Upper lobe of right lung (tissue), 1 donor: Measurements from ENCODE around the gene HMGXB3. TPM values are rescaled to one million over a fixed set of nuclear protein-coding genes. Genes with fewer than 3 reads are reported as not detected.

ENCODE experiments used
- ATAC-seq: fragments of 200-7000 bp; cut with Tn5 transposase; one replicate; pipeline ENCODE4 v1.9.1; 2020; ENCODE audit warnings: mild to moderate bottlenecking, moderate library complexity
- DNase-seq: peaks from one replicate; pipeline ENCODE4 v3.0.0-alpha.2; 2020
- H3K27ac ChIP-seq: fragments of 200-600 bp; one replicate; pipeline ENCODE4 v1.8.0; 2022
- H3K27me3 ChIP-seq: fragments of 200-600 bp; one replicate; pipeline ENCODE4 v1.8.0; 2022; ENCODE audit warnings: mild to moderate bottlenecking
- H3K36me3 ChIP-seq: fragments of 200-600 bp; one replicate; pipeline ENCODE4 v1.8.0; 2022
- H3K4me1 ChIP-seq: fragments of 200-600 bp; one replicate; pipeline ENCODE4 v1.8.0; 2022
- H3K4me3 ChIP-seq: fragments of 200-600 bp; one replicate; pipeline ENCODE4 v1.8.0; 2022; ENCODE audit warnings: mild to moderate bottlenecking
- H3K9me3 ChIP-seq: fragments of 200-600 bp; one replicate; pipeline ENCODE4 v1.8.0; 2022
- intact Hi-C: fragments of 100-400 bp; cut with DNase I; formaldehyde crosslinking; loops from one replicate; pipeline ENCODE4 v1.11.0; 2022
- total RNA-seq: library from RNA; stranded (reverse); fragmentation: NEBNext Ultra II Directional; extraction: Animal tissue kit (Norgen Biotek cat#: 25700); gene quantifications from one replicate; pipeline ENCODE4 v1.2.1, GENCODE V29; 2021
- TF ChIP-seq, protein P1 (sequence below): fragments of 200-600 bp; IDR thresholded peaks from one replicate; pipeline ENCODE4 v1.8.0; 2022; ENCODE audit warnings: antibody characterized with exemption
- donor health status: DM: no; HTN: yes; CAD: no; lungs with severe emphysema.

The HMGXB3 gene
- total RNA-seq, 1 donor from 2014 or later = 33.7 TPM

DNA sequence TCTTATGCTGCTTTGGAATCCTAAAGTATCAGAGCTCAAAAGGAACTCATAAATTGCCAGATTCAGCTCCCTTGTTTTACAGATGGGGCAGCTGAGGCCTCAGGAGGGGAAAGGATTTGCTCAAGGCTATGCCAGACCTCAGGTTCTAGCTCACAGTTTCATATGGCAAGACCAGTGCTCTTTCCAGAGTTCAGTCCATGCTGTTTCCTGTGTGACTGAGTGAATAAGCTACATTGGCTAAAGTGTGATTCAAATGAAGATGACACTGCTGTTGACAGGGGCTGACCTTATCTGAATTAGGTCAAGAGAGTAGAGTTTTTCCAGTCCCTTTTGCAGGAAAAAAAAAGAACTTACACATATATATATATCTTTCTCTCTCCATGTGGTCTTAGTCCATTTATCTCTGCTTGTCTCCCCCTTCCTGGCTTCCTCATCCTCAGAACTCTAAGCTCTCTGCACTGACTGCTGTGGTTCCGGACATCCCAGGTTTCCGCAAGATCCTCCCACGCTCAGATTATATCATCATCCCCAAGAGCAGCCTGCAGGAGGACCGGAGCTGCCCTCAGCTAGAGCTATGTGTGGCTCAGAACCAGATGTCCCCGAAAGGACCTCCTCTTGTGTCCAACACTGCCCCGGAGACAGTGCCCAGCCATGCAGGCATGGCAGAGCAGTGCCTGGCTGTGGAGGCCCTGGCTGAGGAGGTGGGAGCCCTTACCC lies 9.3 kb downstream of the HMGXB3 start:
- no peak for DNase-seq

GRCh38 chr5:150013931-150014330 lies 13.4 kb downstream of the HMGXB3 start:
- ATAC-seq (no peak), DNase-seq (no peak)
- H3K4me3 ChIP-seq = no peak overlapping the region
- peaks cover 99% of the 10 kb centered on the region for H3K36me3 ChIP-seq
- H3K27ac ChIP-seq = no peak overlapping the region
- no peaks in the 10 kb centered on the region for H3K4me1 ChIP-seq
- no peaks in the 10 kb centered on the region for H3K9me3 ChIP-seq
- intact Hi-C loops = no loop called here
- H3K27me3 ChIP-seq = no peaks in the 10 kb centered on the region
- TF ChIP-seq, protein P1, sequence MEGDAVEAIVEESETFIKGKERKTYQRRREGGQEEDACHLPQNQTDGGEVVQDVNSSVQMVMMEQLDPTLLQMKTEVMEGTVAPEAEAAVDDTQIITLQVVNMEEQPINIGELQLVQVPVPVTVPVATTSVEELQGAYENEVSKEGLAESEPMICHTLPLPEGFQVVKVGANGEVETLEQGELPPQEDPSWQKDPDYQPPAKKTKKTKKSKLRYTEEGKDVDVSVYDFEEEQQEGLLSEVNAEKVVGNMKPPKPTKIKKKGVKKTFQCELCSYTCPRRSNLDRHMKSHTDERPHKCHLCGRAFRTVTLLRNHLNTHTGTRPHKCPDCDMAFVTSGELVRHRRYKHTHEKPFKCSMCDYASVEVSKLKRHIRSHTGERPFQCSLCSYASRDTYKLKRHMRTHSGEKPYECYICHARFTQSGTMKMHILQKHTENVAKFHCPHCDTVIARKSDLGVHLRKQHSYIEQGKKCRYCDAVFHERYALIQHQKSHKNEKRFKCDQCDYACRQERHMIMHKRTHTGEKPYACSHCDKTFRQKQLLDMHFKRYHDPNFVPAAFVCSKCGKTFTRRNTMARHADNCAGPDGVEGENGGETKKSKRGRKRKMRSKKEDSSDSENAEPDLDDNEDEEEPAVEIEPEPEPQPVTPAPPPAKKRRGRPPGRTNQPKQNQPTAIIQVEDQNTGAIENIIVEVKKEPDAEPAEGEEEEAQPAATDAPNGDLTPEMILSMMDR = no peak

More for the DNA sequence above, 9.3 kb downstream of the HMGXB3 start:
- Histone ChIP-seq H3K4me3 (no peak overlapping the region), H3K4me1 (no peaks in the 10 kb centered on the region), H3K27ac (no peak overlapping the region), H3K36me3 (peaks cover 93% of the 10 kb centered on the region), H3K27me3 (no peaks in the 10 kb centered on the region), H3K9me3 (no peaks in the 10 kb centered on the region)
- ATAC-seq = peak; percentile 30
- intact Hi-C loops = no loop called here
- TF ChIP-seq, protein P1 = no peak

DNA sequence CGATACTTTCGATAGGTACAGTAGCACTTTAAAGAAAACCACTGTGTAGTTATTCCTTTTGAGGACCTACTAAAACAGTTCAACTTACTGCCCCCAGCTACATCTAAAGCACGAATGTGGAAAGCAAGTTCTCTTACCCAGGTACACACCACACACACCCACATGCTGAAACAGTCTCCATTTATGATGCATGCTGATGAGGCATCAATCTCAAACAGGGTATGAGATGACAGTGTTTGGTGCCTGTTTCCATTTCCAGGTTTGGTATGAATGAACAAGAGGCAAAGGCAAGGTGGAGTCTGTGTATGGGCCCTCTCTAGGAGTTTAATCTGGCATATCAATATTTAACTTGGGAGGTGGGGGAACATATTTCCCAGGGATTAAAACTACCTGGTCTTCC lies 13.9 kb downstream of the HMGXB3 start:
- no peaks in the 10 kb centered on the region for H3K4me1 ChIP-seq
- H3K36me3 ChIP-seq = peaks cover 99% of the 10 kb centered on the region
- no peaks in the 10 kb centered on the region for H3K9me3 ChIP-seq
- ATAC-seq = no peak
- H3K4me3 ChIP-seq = no peak overlapping the region
- no peak overlapping the region for H3K27ac ChIP-seq
- TF ChIP-seq, protein P1 = no peak
- intact Hi-C loops = no loop called here
- no peak for DNase-seq
- no peaks in the 10 kb centered on the region for H3K27me3 ChIP-seq

DNA sequence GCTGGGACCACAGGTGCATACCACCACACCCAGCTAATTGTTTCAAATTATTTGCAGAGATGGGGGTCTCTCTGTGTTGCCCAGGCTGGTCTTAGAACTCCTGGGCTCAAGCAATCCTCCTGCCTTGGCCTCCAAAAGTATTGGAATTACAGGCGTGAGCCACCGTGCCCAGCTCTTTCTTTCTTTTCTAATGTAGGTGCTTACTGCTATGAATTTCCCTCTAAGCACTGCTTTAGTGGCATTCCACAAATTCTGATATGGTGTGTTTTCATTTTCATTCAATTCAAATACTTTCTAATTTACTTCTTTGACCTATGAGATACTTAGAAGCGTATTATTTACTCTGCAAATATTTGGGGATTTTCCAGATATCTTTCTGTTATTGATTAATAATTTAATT lies 14.9 kb downstream of the HMGXB3 start:
- ATAC-seq (no peak), DNase-seq (no peak)
- H3K27ac ChIP-seq = no peak overlapping the region
- H3K36me3 ChIP-seq = peaks cover 99% of the 10 kb centered on the region
- no peaks in the 10 kb centered on the region for H3K27me3 ChIP-seq
- TF ChIP-seq, protein P1 = no peak
- H3K9me3 ChIP-seq = no peaks in the 10 kb centered on the region
- intact Hi-C loops = no loop called here
- H3K4me3 ChIP-seq = no peak overlapping the region
- H3K4me1 ChIP-seq = no peaks in the 10 kb centered on the region

DNA sequence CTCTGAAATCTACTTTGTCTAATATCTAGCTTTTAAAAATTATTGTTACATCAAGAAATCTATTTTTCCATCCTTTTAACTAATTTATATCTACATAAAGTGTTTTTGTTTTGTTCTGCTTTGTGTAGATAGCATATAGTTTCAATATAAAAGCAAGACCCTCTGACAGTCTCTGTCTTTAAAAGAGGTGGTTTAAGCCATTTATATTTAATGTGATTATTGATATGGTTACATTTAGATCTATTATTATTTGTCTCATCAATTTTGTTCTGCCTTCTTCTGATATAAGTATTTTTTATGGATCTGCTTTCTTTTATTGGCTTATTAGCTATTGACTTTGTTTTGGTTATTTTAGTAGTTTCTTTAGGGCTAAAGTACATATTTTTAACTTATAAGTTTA lies 16.0 kb downstream of the HMGXB3 start:
- Histone ChIP-seq H3K9me3 (no peaks in the 10 kb centered on the region), H3K27ac (no peak overlapping the region), H3K36me3 (peaks cover 99% of the 10 kb centered on the region), H3K27me3 (no peaks in the 10 kb centered on the region), H3K4me3 (no peak overlapping the region), H3K4me1 (peaks cover 7% of the 10 kb centered on the region)
- no peak for ATAC-seq
- TF ChIP-seq, protein P1 = no peak
- no peak for DNase-seq
- intact Hi-C loops = no loop called here
